ENCODE measurements around the gene VSIG10.

VSIG10 gene

DNA sequence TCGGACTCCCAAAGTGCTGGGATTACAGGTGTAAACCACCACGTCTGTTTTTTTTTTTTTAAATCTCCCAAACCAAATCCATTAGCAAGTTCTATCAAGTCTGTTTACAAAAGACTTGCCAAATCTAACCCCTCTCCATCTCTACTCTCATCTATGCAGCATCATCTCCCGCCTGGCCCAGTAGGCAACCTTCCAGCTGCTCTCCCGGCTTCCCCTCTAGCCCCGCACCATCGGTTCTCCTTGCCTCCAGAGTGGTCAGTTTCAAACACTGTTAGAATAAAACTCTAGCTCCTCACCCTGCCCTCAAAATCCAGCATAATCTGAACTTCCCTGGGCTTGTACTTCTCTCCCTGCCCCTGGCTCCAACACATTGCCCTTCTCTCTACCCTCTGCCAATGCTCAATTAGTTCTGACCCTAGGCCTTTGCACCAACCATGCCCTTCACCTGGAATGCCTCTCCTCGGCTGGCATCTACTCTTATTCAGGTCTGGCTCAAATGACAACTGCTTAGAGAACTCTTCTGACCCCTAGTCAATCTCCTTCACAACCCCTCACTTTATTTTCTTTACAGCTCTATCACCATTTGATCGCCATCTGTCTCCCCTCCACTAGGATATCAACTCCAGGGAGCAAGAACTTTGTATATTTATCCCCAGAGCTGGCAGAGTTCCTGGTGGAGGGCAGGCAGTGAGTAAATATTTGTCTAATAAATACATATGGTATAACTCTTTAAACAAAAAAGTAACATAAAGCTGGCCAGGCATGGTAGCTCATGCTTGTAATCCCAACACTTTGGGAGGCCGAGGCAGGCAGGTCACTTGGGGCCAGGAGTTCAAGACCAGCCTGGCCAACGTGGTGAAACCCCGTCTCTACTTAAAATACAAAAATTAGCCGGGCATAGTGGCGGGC lies 47.7 kb downstream of the VSIG10 start:
- DNase-seq (ENCODE audit: low read depth), result peak; percentile 96
- H3K4me3 ChIP-seq (ENCODE audit: low read depth, low read length), result no peak overlapping the region; the same call in 1 of the 2 replicates
- TF ChIP-seq, protein P1, sequence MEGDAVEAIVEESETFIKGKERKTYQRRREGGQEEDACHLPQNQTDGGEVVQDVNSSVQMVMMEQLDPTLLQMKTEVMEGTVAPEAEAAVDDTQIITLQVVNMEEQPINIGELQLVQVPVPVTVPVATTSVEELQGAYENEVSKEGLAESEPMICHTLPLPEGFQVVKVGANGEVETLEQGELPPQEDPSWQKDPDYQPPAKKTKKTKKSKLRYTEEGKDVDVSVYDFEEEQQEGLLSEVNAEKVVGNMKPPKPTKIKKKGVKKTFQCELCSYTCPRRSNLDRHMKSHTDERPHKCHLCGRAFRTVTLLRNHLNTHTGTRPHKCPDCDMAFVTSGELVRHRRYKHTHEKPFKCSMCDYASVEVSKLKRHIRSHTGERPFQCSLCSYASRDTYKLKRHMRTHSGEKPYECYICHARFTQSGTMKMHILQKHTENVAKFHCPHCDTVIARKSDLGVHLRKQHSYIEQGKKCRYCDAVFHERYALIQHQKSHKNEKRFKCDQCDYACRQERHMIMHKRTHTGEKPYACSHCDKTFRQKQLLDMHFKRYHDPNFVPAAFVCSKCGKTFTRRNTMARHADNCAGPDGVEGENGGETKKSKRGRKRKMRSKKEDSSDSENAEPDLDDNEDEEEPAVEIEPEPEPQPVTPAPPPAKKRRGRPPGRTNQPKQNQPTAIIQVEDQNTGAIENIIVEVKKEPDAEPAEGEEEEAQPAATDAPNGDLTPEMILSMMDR (IDR thresholded peaks at IDR 0.05; ENCODE audit: control insufficient read depth, extremely low read depth, insufficient read depth), result no peak

DNA sequence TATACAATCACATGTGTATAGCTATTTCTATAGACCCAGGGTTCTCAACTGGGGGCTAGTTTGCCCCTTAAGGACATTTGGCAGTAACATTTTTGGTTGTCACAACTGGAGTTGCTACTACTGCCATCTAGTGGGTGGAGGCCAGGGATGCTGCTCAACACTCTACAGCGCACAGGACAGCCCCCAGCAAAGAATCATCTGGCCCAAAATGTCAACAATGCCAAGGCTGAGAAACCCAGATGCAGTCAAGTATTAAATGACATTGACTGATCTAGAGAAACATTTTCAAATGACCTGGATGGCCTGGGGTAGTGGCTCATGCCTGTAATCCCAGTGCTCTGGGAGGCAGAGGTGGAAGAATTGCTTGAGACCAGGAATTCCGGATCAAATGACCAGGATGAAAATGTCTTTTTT lies 48.7 kb downstream of the VSIG10 start:
- H3K4me3 ChIP-seq (ENCODE audit: low read depth, low read length), result no peak overlapping the region
- no peak for DNase-seq (ENCODE audit: low read depth)
- TF ChIP-seq, protein P1 (IDR thresholded peaks at IDR 0.05; ENCODE audit: control insufficient read depth, extremely low read depth, insufficient read depth), result peak; percentile 54

DNA sequence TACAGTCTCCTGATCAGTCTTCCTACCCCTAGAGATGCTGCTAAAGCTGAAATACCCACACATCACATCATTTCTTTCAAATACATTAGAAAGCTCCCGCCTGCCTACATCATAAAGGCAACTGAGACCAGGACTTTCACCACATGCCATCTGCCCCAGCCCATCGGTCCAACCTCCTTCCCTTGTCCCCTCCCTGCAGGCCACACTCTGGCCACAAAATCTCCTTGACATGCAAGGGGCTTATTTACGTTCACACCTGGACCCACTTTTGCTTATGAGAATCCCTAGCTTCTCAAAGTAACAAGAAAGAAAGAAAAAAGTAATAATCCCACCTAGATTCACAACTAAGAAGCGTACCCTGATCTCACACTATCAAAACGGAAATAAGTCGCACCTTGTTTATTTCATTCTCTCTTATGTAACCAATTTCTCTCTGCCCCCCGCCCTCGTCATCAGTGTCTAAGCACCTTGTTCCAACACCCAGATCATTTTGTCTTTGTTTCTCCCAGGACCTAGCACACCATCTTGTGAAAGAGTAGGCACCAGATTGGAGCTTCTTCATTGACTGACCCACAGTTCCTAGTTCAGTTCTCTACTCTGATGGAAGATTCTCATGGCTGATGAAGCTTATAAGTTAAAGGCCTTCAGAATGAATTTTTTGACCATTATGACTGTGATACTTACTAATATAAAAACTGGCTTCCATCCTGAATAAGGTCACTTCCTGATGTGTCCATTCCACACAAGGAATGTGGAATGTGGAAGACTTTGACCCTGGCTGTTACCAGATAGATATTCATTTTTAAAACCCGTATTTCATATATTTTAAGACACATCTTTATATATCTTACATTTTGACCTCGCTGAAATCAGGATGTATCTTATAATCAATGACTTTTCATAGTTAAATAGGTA lies 50.5 kb downstream of the VSIG10 start:
- DNase-seq (ENCODE audit: low read depth), result no peak
- no peak overlapping the region for H3K4me3 ChIP-seq (ENCODE audit: low read depth, low read length)
- TF ChIP-seq, protein P1 (IDR thresholded peaks at IDR 0.05; ENCODE audit: control insufficient read depth, extremely low read depth, insufficient read depth), result no peak

DNA sequence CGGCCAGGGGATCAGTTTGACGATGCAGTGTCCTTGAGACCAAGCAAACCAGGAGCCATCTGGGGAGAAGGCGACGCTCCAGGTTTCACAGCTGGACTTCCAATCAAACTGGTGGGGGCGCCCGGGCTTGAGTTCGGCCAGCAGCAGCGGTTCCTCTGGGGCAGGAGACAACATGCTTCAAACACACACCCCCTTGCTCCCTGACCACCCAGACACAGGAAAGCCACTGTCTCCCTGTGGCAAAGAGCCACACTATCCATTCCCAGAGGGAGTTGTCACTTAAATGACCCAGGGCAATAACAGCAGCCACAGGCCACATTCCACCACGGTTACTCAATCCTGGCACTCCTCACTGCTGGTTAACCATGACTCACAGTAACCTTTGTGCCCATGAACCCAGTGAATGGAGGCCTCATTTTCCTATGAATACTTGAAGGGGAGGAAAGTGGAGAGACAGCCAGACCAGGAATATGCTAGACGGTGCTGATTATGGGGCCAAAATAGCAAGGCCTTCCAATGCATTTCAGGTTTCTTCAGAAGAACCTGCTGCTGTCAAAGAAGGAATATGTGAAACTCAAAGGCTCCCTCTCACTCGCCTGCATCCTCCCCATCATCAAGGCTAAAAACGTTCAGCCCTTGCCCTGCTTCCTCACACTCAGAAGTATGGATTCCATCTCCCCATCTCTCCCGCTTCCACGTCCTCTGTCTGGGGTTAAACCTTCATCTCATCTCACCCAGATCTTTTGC lies 51.3 kb downstream of the VSIG10 start:
- no peak for DNase-seq (ENCODE audit: low read depth)
- TF ChIP-seq, protein P1 (IDR thresholded peaks at IDR 0.05; ENCODE audit: control insufficient read depth, extremely low read depth, insufficient read depth), result no peak
- H3K4me3 ChIP-seq (ENCODE audit: low read depth, low read length), result no peak overlapping the region

DNA sequence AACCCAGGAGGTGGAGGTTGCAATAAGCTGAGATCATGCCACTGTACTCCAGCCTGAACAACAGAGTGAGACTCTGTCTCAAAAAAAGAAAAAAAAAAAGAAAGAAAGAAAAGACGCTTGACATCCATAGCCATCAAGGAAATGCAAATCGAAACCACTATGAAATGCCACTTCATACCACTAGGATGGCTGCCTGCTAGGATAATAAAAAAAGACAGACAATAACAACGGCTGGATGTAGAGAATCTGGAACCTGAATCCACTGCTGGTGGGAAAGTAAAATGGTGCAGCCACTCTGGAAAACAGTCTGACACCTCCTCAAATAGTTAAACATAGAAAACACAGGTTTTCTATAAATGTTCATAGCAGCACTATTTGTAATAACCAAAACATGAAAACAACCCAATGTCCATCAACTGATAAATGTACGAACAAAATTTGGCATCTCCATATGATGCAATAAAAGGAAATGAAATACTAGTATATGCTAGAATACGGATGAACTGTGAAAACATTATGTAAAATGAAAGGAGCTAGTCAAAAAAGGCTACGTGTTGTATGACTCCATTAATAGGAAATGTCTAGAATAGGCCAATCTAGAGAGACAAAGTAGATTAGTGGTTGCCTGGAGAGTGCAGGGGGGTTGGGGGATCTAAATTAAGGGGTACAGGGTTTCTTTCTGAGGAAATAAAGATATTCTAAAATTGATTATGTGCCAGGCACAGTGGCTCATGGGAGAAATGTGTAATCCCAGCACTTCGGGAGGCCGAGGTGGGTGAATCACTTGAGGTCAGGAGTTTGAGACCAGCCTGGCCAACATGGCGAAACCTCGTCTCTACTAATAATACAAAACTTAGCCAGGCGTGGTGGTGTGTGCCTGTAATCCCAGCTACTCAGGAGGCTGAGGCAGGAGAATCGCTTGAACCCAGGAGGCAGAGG lies 52.6 kb downstream of the VSIG10 start:
- H3K4me3 ChIP-seq (ENCODE audit: low read depth, low read length), result no peak overlapping the region
- DNase-seq (ENCODE audit: low read depth), result no peak
- TF ChIP-seq, protein P1 (IDR thresholded peaks at IDR 0.05; ENCODE audit: control insufficient read depth, extremely low read depth, insufficient read depth), result no peak

All from LNCaP clone FGC (cell line).